Erythroblast (primary cell): ENCODE measurements around the gene SAMD1.

Source experiments
- GATA1 ChIP-seq: IDR thresholded peaks from 2 replicates; pipeline ENCODE4 v1.6.1; 2011; ENCODE audit warnings: low read depth, mild to moderate bottlenecking, control low read depth, low read length, moderate library complexity
- POLR2A ChIP-seq: IDR thresholded peaks from 2 replicates; pipeline ENCODE4 v1.6.1; 2011; ENCODE audit warnings: mild to moderate bottlenecking, low read length

DNA sequence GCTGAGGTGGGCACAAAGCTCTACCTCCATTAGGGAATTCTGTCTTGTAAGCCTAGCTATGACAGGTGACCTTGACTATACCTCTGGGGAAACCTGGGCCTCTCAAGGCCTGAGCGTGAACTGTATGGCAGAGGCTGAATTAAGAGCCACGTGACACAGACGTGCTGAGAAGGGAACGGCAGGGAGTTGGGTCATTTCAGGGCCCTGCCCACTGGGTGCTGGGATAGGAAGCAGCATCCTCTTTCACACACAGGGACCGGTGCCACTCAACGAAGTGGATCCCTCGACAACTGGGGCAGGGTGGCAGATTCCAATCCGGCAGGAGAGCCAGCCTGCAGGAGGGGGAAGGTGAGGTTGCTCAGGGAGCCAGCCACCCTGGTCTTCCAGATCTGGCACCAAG lies 36.6 kb upstream of the SAMD1 start:
- TF ChIP-seq POLR2A (no peak), GATA1 (no peak)
